ENCODE measurements around the gene ZBTB37.

- TF ChIP-seq CTCF (IDR thresholded peaks at IDR 0.05; ENCODE audit: low read depth, low read length, poor library complexity, severe bottlenecking) (no peak), EZH2phosphoT487 (IDR thresholded peaks at IDR 0.05; ENCODE audit: borderline replicate concordance, low read length) (no peak)
These were observed 371 bp upstream of the ZBTB37 start, which contains the start of gene GAS5 for GRCh38 chr1:173867753-173868265.
